Muscle of back (tissue), 11 donors: Measurements from ENCODE around the gene CRISPLD2. TPM values are rescaled to one million over a fixed set of nuclear protein-coding genes. Genes with fewer than 3 reads are reported as not detected.
A peak's percentile ranks its signal among the peaks of the same experiment; 100 is the strongest.
"Not testable (repeated sequence)": the region's sequence is repeated elsewhere in the genome, so short reads cannot be mapped to it uniquely, and the experiment has no call there.

Experiments used
- DNase-seq, 3 donors: peaks; one replicate each; pipeline versions ENCODE4 v3.0.0 to v3.0.0-alpha.2; 2013
- polyA plus RNA-seq, 10 donors: library from polyadenylated mRNA; unstranded; fragments of 120-200 nt; gene quantifications; one replicate each; pipeline ENCODE4 v1.2.1, GENCODE V29; 2013; ENCODE audit not compliant: insufficient read length in 10 of 10

Gene CRISPLD2
- polyA plus RNA-seq, 10 donors = 4.1 to 8.8 (median 6.8) TPM

DNA sequence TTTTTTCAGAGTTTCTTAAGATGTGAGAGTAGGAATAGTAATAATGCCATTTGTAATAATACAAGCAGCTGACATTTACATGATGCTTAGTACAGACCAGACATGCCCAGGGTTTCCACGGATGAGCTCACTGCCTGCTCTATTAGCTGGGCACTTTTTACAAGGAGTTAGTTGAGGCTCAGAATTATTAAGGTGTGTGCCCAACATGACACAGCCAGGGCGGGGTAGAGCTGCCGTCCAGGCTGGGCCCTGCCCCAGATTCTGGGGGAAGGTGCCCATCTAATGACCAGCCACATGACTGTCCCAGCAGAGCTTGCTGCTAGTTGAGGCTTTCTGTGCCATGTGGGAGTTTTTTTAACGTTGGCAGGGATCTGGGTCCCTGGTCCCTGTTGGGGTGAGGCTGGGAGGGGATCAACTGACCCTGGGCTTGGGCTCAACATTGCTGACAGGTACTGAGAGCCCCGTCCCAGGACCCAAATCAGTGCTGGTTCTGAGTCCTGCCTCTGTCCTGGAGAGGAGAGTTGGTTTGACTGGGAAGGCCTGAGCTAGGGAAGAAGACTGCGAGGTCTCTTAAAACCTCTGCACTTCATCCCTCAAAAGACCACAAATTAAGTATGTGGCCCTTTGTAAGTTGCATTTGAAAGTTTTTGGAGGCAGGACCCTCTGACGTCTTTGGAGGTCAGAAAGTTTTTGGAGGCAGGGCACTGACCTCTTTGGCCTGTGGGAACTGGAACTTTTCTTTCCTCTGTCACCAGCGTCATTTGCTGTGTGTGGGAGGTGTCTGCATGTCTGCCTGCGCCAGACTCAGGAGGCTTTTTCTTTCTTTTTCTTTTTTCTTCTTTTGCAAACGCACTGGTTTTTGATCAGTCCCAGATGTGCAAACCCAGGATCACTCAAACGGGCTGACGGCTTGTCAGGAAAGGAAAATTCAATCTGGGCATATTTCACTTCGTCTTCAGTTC is 2.2 kb downstream of the CRISPLD2 start:
- no peak for DNase-seq

DNA sequence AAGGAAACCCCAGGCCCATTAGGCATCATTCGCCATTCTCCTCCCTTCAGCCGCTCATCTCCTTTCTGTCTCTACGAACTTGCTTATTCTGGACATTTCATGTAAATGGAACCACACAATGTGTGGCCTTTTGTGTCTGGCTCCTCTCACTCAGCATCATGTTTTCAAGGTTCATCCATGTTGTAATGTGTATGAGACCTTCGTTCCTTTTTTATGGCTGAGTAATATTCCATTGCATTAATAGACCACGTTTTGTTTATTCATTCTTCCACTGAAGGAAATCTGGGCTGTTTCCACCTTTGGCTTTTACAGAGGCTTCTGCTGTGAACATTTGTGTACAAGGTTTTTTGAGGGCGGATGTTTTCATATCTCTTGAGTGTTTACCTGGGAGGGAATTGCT is 3.2 kb downstream of the CRISPLD2 start:
- no peak for DNase-seq

DNA sequence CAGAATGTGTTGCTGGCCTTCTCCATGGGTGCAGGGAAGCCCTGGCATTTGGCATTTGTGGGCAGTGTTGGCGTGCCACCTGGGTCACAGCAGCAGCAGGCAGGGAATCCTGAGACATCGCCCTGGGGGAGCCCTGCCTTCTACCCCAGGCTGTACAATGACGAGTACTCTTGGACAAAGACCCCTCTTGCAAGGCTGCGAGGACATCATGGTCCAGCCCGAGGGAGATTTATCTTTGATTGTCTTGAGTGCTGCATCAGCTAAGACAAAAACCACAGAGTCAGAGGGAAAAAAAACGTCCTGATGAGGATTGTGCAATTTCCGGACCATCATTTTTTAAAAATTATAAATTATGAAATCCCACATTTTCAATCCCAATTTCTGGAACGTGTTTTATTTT is 3.7 kb downstream of the CRISPLD2 start:
- DNase-seq = no peak

DNA sequence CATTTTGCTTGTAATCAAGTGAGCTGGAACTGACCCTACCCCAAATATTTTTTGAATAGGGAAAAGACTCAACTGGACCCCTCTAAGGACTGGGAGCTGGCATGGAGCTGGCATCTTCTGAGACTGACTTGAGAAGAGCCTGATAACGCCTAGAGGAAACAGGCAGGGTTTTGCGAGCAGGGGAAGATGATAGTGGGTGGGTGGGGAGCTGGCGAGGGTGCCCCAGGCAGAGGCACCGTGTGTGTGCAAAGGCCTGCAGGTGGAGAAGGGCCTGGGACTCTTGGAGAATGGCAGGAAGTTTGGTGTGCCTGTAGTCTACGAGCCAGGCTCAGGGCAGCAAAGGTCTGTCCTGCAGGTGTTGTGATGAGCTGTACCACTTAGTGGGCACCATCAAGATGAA is 4.1 kb downstream of the CRISPLD2 start:
- DNase-seq = no peak

DNA sequence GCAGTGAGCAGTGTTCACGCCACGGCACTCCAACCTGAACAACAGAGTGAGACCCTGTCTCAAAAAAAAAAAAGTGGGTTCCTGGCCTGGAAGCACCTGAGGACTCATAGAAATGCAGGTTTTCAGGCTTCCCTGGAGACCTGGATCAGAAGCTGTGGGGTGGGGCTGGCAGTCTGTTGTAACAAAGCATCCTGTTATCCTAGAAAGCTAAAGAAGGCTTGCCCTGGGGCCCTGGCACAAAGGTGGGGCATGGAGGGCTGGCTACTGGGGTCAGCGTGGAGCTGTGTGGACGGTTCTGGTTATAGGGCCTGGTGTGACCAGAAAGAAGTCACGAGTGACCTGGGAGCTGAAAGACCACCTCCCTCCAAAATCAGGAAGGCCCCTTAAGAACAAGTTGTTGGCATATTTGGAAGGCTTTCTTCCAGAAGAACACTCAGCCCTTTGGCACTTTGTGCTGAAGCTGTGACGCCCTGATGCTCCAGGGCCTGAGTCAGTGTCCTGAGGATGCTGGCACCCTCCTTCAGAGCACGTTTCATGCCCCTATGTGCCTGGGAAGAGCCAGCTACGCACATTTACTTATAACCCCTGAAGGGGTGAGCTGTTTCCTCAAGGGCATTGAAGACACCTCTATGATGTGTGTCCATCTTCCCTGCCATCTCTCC is 6.2 kb downstream of the CRISPLD2 start:
- no peak for DNase-seq

GRCh38 chr16:84826558-84826941 is 6.8 kb downstream of the CRISPLD2 start:
- peak in 1 of 3 donors; percentile 34 for DNase-seq

GRCh38 chr16:84827131-84827574 is 7.4 kb downstream of the CRISPLD2 start:
- DNase-seq = no peak

- no peak for DNase-seq
Observed at GRCh38 chr16:84827897-84828296, 8.1 kb downstream of the CRISPLD2 start.

- no peak for DNase-seq
Observed at GRCh38 chr16:84828322-84828721, 8.5 kb downstream of the CRISPLD2 start.

- DNase-seq = peak in 2 of 3 donors; percentile 54 to 82
Observed at GRCh38 chr16:84829168-84829965, 9.6 kb downstream of the CRISPLD2 start.

GRCh38 chr16:84830765-84831384 is 11.1 kb downstream of the CRISPLD2 start:
- DNase-seq = no peak

GRCh38 chr16:84831728-84832127 is 11.9 kb downstream of the CRISPLD2 start:
- DNase-seq = not testable (repeated sequence)

GRCh38 chr16:84832488-84833143 is 12.8 kb downstream of the CRISPLD2 start:
- DNase-seq = peak; percentile 76 to 92 (median 91)

- no peak for DNase-seq
Observed at GRCh38 chr16:84833144-84833500, 13.3 kb downstream of the CRISPLD2 start.

GRCh38 chr16:84833542-84834402 is 14.0 kb downstream of the CRISPLD2 start:
- no peak for DNase-seq

DNA sequence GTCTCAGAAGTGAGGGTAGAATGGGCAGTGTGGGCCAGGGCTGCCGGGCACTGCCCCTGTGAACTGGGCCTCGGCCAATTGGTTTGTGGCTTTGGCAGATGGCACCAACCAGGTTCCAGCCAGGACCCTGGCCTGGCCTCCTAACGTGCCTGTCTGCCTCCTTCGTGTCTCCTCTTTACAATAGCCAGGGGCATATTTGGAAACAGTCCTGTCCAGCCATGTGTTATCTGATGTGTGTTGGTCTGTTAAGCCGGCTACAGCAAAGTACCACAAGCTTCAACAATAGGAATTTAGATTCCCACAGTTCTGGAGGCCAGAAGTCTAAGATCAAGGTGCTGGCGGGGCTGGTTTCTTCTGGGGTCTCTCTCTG is 14.6 kb downstream of the CRISPLD2 start:
- no peak for DNase-seq

DNA sequence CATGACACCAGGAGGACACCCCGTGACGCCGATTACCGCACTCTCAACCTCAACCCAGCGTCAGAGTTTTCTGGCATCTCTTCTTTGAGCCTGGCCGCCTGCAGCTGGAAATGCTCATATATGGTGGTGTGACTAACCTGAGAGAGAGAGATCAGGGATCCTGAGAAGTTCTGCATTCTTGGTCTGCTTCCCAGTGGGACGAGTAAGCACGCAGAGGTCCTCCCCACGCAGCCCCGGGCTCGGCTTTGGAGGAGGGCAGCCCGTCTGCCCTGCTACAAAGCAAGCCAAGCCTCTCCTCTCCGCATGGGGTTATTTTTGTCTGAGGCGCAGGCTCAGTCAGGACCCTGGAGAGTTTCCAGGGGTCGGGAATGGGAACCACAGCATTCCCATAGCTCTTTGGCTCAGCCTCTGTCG is 16.5 kb downstream of the CRISPLD2 start:
- DNase-seq = peak; percentile 65 to 99 (median 78)

GRCh38 chr16:84836967-84837366 is 17.2 kb downstream of the CRISPLD2 start:
- no peak for DNase-seq

GRCh38 chr16:84838383-84838948 is 18.7 kb downstream of the CRISPLD2 start:
- DNase-seq = no peak

DNA sequence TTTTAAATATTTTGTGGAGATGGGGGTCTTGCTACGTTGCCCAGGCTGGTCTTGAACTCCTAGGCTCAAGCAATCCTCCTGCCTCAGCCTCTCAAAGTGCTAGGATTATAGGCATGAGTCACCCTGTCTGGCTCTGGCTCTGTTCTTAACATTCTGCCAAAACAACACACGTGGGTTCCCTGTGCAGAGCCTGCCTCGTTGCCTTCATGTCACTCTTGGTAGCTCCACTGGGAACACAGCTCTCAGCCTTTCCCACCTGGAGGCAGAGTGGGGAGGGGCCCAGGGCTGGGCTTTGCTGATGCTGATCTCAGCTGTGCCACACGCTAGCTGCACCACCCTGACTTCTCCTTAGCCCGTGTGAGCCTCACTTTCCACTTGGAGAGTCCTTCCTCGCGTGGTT is 19.3 kb downstream of the CRISPLD2 start:
- no peak for DNase-seq
